ENCODE results near the gene ATOSB. TPM values are rescaled to one million over a fixed set of nuclear protein-coding genes. Genes with fewer than 3 reads are reported as not detected.

ATOSB gene
- total RNA-seq, 5 donors from 2014 or later (not counting 1 experiment from before 2014, with no cell fraction given) = 4.7 to 12.7 (median 8.9) TPM

- peaks cover 5 to 35% of the 10 kb centered on the region in 2 donors for H3K36me3 ChIP-seq (ENCODE audit: control insufficient read depth in 2 of 2, extremely low read depth in 1 of 2, insufficient read depth in 1 of 2, low read length in 1 of 2)
- H3K4me3 ChIP-seq (ENCODE audit: control insufficient read depth in 1 of 2, extremely low read depth in 1 of 2, low read length in 1 of 2) = no peak overlapping the region
- 13% methylated on average over 1 of the region's 8 CpGs for WGBS (ENCODE audit: insufficient coverage)
- no peaks in the 10 kb centered on the region for H3K27me3 Mint-ChIP-seq
- H3K9me3 ChIP-seq = no peaks in the 10 kb centered on the region
- no peaks in the 10 kb centered on the region for H3K27me3 ChIP-seq (replicated peaks in 1 of 2; ENCODE audit: control insufficient read depth in 2 of 2, extremely low read depth in 1 of 2, insufficient read depth in 2 of 2, low read length in 1 of 2)
- no peak overlapping the region for H3K27ac ChIP-seq (ENCODE audit: low read length)
- ChIA-PET POLR2A (no interaction called here), CTCF (interaction anchor here in 1 of 2 donors (0.6 to 1.4 kb wide), 3 partner anchors 57 to 691 kb away, joined by 3 to 6 read pairs (median 3); no protein-coding TSS in a partner anchor)
- H3K36me3 Mint-ChIP-seq = peaks cover 5% of the 10 kb centered on the region
- H3K27ac Mint-ChIP-seq = no peak overlapping the region
- H3K4me3 Mint-ChIP-seq = no peak overlapping the region
- H3K9me3 Mint-ChIP-seq = no peaks in the 10 kb centered on the region
- H3K4me1 ChIP-seq (ENCODE audit: control insufficient read depth in 1 of 2, extremely low read depth in 1 of 2, insufficient read depth in 2 of 2, low read length in 2 of 2) = peaks cover 14 to 36% of the 10 kb centered on the region in 2 experiments
- ATAC-seq (replicated peaks in 1 of 4) (no peak), DNase-seq (no peak)
- H3K4me1 Mint-ChIP-seq = peaks cover 29 to 38% (median 35%) of the 10 kb centered on the region in 3 donors
Measured at GRCh38 chr9:35108946-35109575, 6.6 kb downstream of the ATOSB start.

GRCh38 chr9:35108461-35108860 is 7.2 kb downstream of the ATOSB start:
- peaks cover 5 to 35% of the 10 kb centered on the region in 2 donors for H3K36me3 ChIP-seq (ENCODE audit: control insufficient read depth in 2 of 2, extremely low read depth in 1 of 2, insufficient read depth in 1 of 2, low read length in 1 of 2)
- POLR2A ChIA-PET = interaction anchor here in 1 of 2 donors (0.6 kb wide), 1 partner anchor 51 kb away, joined by 14 read pairs; no protein-coding TSS in a partner anchor
- WGBS (ENCODE audit: insufficient coverage) = 98% methylated on average over 5 of the region's 6 CpGs
- no peak overlapping the region for H3K27ac ChIP-seq (ENCODE audit: low read length)
- H3K27me3 ChIP-seq (replicated peaks in 1 of 2; ENCODE audit: control insufficient read depth in 2 of 2, extremely low read depth in 1 of 2, insufficient read depth in 2 of 2, low read length in 1 of 2) = no peaks in the 10 kb centered on the region
- CTCF ChIA-PET = interaction anchor here in 1 of 2 donors (0.6 to 1.4 kb wide), 2 partner anchors 56 to 691 kb away, joined by 3 to 6 read pairs; no protein-coding TSS in a partner anchor
- no peaks in the 10 kb centered on the region for H3K27me3 Mint-ChIP-seq
- no peaks in the 10 kb centered on the region for H3K9me3 ChIP-seq
- peaks cover 5% of the 10 kb centered on the region for H3K36me3 Mint-ChIP-seq
- H3K27ac Mint-ChIP-seq = no peak overlapping the region
- no peak overlapping the region for H3K4me3 Mint-ChIP-seq
- H3K4me3 ChIP-seq (ENCODE audit: control insufficient read depth in 1 of 2, extremely low read depth in 1 of 2, low read length in 1 of 2) = no peak overlapping the region
- H3K4me1 ChIP-seq (ENCODE audit: control insufficient read depth in 1 of 2, extremely low read depth in 1 of 2, insufficient read depth in 2 of 2, low read length in 2 of 2) = peaks cover 10 to 35% of the 10 kb centered on the region in 2 experiments
- H3K4me1 Mint-ChIP-seq = peaks cover 29 to 37% (median 31%) of the 10 kb centered on the region in 3 donors
- no peak for ATAC-seq (replicated peaks in 1 of 4)
- DNase-seq = no peak
- no peaks in the 10 kb centered on the region for H3K9me3 Mint-ChIP-seq

DNA sequence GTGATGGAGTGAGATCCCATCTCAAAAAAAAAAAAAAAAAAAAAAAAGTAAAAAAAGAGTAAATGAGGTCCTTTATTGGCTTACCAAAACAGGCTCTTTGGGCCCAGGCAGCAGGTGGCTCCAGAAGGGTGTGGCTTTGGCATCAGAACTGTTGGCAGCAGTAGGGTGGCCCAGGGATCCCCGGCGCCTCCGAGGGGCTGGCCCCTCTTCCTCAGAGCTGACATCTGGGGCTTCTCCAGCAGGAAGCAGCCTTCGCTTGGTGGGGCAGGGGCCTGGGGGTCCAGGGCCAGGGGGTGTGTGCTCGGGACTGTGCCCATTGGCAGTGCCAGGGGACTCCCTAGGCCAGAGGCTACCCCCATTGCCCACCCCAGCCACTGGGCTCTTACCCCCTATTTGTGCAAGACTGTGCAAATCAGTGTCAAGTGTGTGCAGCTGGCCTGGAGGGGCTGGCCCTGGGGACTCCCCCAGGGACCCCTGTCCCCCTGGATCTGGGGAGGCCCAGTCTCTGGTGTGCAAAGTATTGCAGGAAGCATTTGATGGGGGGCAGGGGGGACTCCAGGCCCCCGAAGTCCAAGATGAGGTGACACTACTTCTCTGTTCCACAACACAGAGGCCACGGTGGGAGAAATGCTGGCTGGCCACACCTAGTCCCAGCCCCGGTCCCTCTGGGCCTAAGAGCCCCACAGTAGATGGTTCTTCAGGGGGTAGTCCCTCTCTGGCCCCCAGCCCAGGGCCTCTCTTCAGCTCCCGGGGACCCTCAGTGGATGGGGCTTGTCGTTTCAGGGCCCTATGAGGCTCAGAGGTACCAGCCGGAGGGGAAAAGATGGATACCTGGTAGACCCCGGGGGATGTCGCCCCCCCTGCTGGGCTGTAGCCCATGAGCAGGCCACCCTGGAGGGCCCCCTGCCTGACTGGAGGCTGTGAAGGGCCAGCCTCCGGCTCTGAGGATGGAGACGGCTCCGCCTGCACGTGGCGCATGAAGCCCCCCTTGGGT is 8.1 kb downstream of the ATOSB start:
- 89% methylated on average over 13 of the region's 18 CpGs for WGBS (ENCODE audit: insufficient coverage)
- ATAC-seq (replicated peaks in 1 of 4) = no peak
- ChIA-PET CTCF (interaction anchor here in 1 of 2 donors (1.4 kb wide), 1 partner anchor 56 kb away, joined by 3 read pairs; no protein-coding TSS in a partner anchor), POLR2A (interaction anchor here in 1 of 2 donors (0.6 kb wide), 1 partner anchor 52 kb away, joined by 14 read pairs; no protein-coding TSS in a partner anchor)
- Histone ChIP-seq H3K36me3 (ENCODE audit: control insufficient read depth in 2 of 2, extremely low read depth in 1 of 2, insufficient read depth in 1 of 2, low read length in 1 of 2) (peaks cover 5 to 35% of the 10 kb centered on the region in 2 donors), H3K27ac (ENCODE audit: low read length) (no peak overlapping the region), H3K4me1 (ENCODE audit: control insufficient read depth in 1 of 2, extremely low read depth in 1 of 2, insufficient read depth in 2 of 2, low read length in 2 of 2) (peaks cover 14 to 35% of the 10 kb centered on the region in 2 experiments), H3K9me3 (no peaks in the 10 kb centered on the region), H3K27me3 (replicated peaks in 1 of 2; ENCODE audit: control insufficient read depth in 2 of 2, extremely low read depth in 1 of 2, insufficient read depth in 2 of 2, low read length in 1 of 2) (no peaks in the 10 kb centered on the region), H3K4me3 (ENCODE audit: control insufficient read depth in 1 of 2, extremely low read depth in 1 of 2, low read length in 1 of 2) (no peak overlapping the region)
- no peaks in the 10 kb centered on the region for H3K27me3 Mint-ChIP-seq
- H3K27ac Mint-ChIP-seq = no peak overlapping the region
- peaks cover 5% of the 10 kb centered on the region for H3K36me3 Mint-ChIP-seq
- DNase-seq = no peak
- H3K4me1 Mint-ChIP-seq = peaks cover 34 to 39% (median 35%) of the 10 kb centered on the region in 3 donors
- H3K9me3 Mint-ChIP-seq = no peaks in the 10 kb centered on the region
- H3K4me3 Mint-ChIP-seq = no peak overlapping the region

DNA sequence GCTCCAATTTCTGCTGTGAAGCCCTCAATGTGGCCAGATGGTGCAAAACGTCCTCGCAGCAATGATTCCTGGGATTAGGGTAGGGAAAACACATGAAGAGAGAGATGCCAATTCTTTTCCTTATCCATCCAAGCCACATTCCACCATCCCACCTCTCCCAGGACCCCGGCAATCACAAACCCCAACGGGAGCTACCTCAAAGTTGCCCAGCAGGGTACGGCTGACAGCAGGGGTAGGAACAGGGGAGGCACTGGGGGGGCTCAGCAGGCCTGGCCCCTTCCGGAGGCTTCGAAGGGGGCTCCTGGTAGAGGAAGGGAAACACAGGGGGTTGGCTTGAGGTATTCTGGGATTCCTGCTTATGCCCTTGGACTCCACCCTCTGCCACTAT is 9.3 kb downstream of the ATOSB start:
- H3K4me3 Mint-ChIP-seq = no peak overlapping the region
- peaks cover 5% of the 10 kb centered on the region for H3K36me3 Mint-ChIP-seq
- peaks cover 17 to 37% of the 10 kb centered on the region in 2 experiments for H3K4me1 ChIP-seq (ENCODE audit: control insufficient read depth in 1 of 2, extremely low read depth in 1 of 2, insufficient read depth in 2 of 2, low read length in 2 of 2)
- WGBS (ENCODE audit: insufficient coverage) = no CpG with 5 or more reads among the region's 7 CpGs
- POLR2A ChIA-PET = no interaction called here
- DNase-seq (no peak), ATAC-seq (replicated peaks in 1 of 4) (no peak)
- H3K9me3 ChIP-seq = no peaks in the 10 kb centered on the region
- peaks cover 34 to 39% (median 35%) of the 10 kb centered on the region in 3 donors for H3K4me1 Mint-ChIP-seq
- no peaks in the 10 kb centered on the region for H3K9me3 Mint-ChIP-seq
- no peaks in the 10 kb centered on the region for H3K27me3 Mint-ChIP-seq
- peaks cover 5 to 39% of the 10 kb centered on the region in 2 donors for H3K36me3 ChIP-seq (ENCODE audit: control insufficient read depth in 2 of 2, extremely low read depth in 1 of 2, insufficient read depth in 1 of 2, low read length in 1 of 2)
- CTCF ChIA-PET = no interaction called here
- no peak overlapping the region for H3K27ac ChIP-seq (ENCODE audit: low read length)
- no peak overlapping the region for H3K4me3 ChIP-seq (ENCODE audit: control insufficient read depth in 1 of 2, extremely low read depth in 1 of 2, low read length in 1 of 2)
- no peaks in the 10 kb centered on the region for H3K27me3 ChIP-seq (replicated peaks in 1 of 2; ENCODE audit: control insufficient read depth in 2 of 2, extremely low read depth in 1 of 2, insufficient read depth in 2 of 2, low read length in 1 of 2)
- H3K27ac Mint-ChIP-seq = no peak overlapping the region

DNA sequence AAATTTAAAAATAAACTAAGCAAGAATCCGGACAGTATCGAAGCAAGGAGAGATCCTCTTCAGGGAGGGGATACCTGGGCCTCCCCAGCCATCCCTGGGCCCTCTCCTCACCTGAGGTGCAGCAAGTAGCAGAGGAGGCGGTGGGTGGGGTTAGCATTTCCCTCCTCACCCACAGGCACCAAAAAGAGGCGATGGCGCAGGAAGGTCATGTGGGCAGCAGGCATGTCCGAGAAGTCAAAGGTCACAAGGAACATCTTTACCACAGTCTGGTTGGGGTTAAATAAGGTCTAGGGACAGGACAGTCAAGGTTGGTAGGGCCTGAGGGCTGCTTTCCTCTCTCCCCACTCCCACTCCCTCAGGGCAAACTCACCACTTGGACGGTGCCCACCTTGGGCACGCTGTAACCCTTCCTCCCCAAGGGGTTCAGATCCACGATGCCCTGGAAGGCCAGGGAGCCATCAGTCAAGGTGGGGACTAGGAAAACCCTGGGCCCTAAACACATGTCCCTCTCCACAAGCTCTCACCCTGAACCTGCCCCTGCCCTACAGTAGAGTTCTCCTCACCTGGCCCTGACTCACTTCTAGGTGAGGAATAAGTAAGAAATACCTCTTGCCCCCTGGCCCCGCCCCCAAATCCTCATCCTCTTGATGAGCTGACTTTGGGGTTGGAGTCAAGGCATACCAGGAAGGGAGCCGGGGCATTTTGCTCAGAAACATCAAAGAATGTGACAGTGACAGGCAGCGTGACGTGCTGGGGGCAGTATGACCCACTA is 9.9 kb downstream of the ATOSB start:
- Mint-ChIP-seq H3K27me3 (no peaks in the 10 kb centered on the region), H3K4me3 (no peak overlapping the region), H3K9me3 (no peaks in the 10 kb centered on the region), H3K4me1 (peaks cover 35 to 42% (median 36%) of the 10 kb centered on the region in 3 donors), H3K36me3 (peaks cover 10% of the 10 kb centered on the region), H3K27ac (no peak overlapping the region)
- DNase-seq (no peak), ATAC-seq (replicated peaks in 1 of 4) (no peak)
- CTCF ChIA-PET = no interaction called here
- Histone ChIP-seq H3K36me3 (ENCODE audit: control insufficient read depth in 2 of 2, extremely low read depth in 1 of 2, insufficient read depth in 1 of 2, low read length in 1 of 2) (peaks cover 6 to 45% of the 10 kb centered on the region in 2 donors), H3K4me3 (ENCODE audit: control insufficient read depth in 1 of 2, extremely low read depth in 1 of 2, low read length in 1 of 2) (no peak overlapping the region), H3K9me3 (no peaks in the 10 kb centered on the region), H3K27ac (ENCODE audit: low read length) (no peak overlapping the region), H3K27me3 (replicated peaks in 1 of 2; ENCODE audit: control insufficient read depth in 2 of 2, extremely low read depth in 1 of 2, insufficient read depth in 2 of 2, low read length in 1 of 2) (no peaks in the 10 kb centered on the region), H3K4me1 (ENCODE audit: control insufficient read depth in 1 of 2, extremely low read depth in 1 of 2, insufficient read depth in 2 of 2, low read length in 2 of 2) (peaks cover 14 to 35% of the 10 kb centered on the region in 2 experiments)
- 90% methylated on average over 4 of the region's 13 CpGs for WGBS (ENCODE audit: insufficient coverage)
- POLR2A ChIA-PET = no interaction called here

Measured in T-cell (primary cell).